Stimulated activated CD4-positive, alpha-beta T cell treated with anti-CD3 and anti-CD28 coated beads, Interleukin-2, amount 100 ng/mL, for 48 hours (primary cell): ENCODE data around the gene CFAP77.
"Not testable (repeated sequence)": the region's sequence is repeated elsewhere in the genome, so short reads cannot be mapped to it uniquely, and the experiment has no call there.

Experiments used
- DNase-seq, 2 donors: peaks; one replicate each; pipeline ENCODE4 v3.0.0-alpha.2; 2020

Gene CFAP77

GRCh38 chr9:132409828-132410528 lies at the start of gene CFAP77:
CFAP77 (plus strand) TSS chr9:132410211; CDS start chr9:132410272, 61 bp downstream.
- DNase-seq: peak in 1 of 2 donors; percentile 30

GRCh38 chr9:132364068-132364467 lies 45.9 kb upstream of the CFAP77 start:
- DNase-seq: no peak

- DNase-seq: no peak
These were observed 44.0 kb upstream of the CFAP77 start for GRCh38 chr9:132365986-132366385.

- DNase-seq: no peak
These were observed 43.5 kb upstream of the CFAP77 start for GRCh38 chr9:132366481-132366880.

GRCh38 chr9:132367613-132368313 lies 42.2 kb upstream of the CFAP77 start:
- DNase-seq: no peak

GRCh38 chr9:132369421-132369820 lies 40.6 kb upstream of the CFAP77 start:
- no peak for DNase-seq

- DNase-seq: no peak
These were observed 39.4 kb upstream of the CFAP77 start for GRCh38 chr9:132370592-132370991.

GRCh38 chr9:132372177-132373095 lies 37.6 kb upstream of the CFAP77 start:
- no peak for DNase-seq

GRCh38 chr9:132377769-132378168 lies 32.2 kb upstream of the CFAP77 start:
- not testable (repeated sequence) for DNase-seq

GRCh38 chr9:132378416-132378815 lies 31.6 kb upstream of the CFAP77 start:
- not testable (repeated sequence) for DNase-seq

GRCh38 chr9:132381966-132382541 lies 28.0 kb upstream of the CFAP77 start:
- DNase-seq: no peak

- no peak for DNase-seq
These were observed 26.5 kb upstream of the CFAP77 start for GRCh38 chr9:132383462-132383883.

- no peak for DNase-seq
These were observed 25.6 kb upstream of the CFAP77 start for GRCh38 chr9:132384376-132384775.

- DNase-seq: no peak
These were observed 22.9 kb upstream of the CFAP77 start for GRCh38 chr9:132387133-132387532.

- no peak for DNase-seq
These were observed 19.0 kb upstream of the CFAP77 start for GRCh38 chr9:132390966-132391365.

- no peak for DNase-seq
These were observed 18.6 kb upstream of the CFAP77 start for GRCh38 chr9:132391449-132391848.

GRCh38 chr9:132395560-132395959 lies 14.5 kb upstream of the CFAP77 start:
- DNase-seq: no peak

GRCh38 chr9:132401824-132402223 lies 8.2 kb upstream of the CFAP77 start:
- no peak for DNase-seq

- no peak for DNase-seq
These were observed 5.7 kb upstream of the CFAP77 start for GRCh38 chr9:132404228-132404881.

- peak; percentile 88 to 90 for DNase-seq
These were observed 3.4 kb upstream of the CFAP77 start, which contains the start of gene TTF1 for GRCh38 chr9:132406554-132407122. TTF1 (minus strand) TSS chr9:132406840; CDS start chr9:132402821, 4,019 bp downstream.

GRCh38 chr9:132407196-132407595 lies 2.8 kb upstream of the CFAP77 start:
- no peak for DNase-seq

GRCh38 chr9:132408521-132408920 lies 1.5 kb upstream of the CFAP77 start:
- no peak for DNase-seq
